Measurements from ENCODE around the gene NPEPL1.
"Not testable (repeated sequence)": the region's sequence is repeated elsewhere in the genome, so short reads cannot be mapped to it uniquely, and the experiment has no call there.

The NPEPL1 gene

GRCh38 chr20:58692579-58693225, at the start of gene NPEPL1:
TSS of gene NPEPL1 (plus strand) at chr20:58692800. CDS start at chr20:58692901, 101 bp downstream.
- peak; percentile 35 for DNase-seq (ENCODE audit: low spot score)

GRCh38 chr20:58642896-58643295, 49.7 kb upstream of the NPEPL1 start:
- DNase-seq (ENCODE audit: low spot score) = not testable (repeated sequence)

- no peak for DNase-seq (ENCODE audit: low spot score)
Measured at GRCh38 chr20:58645412-58645968, 47.1 kb upstream of the NPEPL1 start.

GRCh38 chr20:58646257-58646656, 46.3 kb upstream of the NPEPL1 start:
- no peak for DNase-seq (ENCODE audit: low spot score)

GRCh38 chr20:58646703-58647102, 45.9 kb upstream of the NPEPL1 start:
- DNase-seq (ENCODE audit: low spot score) = no peak

- no peak for DNase-seq (ENCODE audit: low spot score)
Measured at GRCh38 chr20:58647162-58647795, 45.3 kb upstream of the NPEPL1 start.

- no peak for DNase-seq (ENCODE audit: low spot score)
Measured at GRCh38 chr20:58647796-58648501, 44.7 kb upstream of the NPEPL1 start.

- DNase-seq (ENCODE audit: low spot score) = not testable (repeated sequence)
Measured at GRCh38 chr20:58648502-58648825, 44.1 kb upstream of the NPEPL1 start.

- no peak for DNase-seq (ENCODE audit: low spot score)
Measured at GRCh38 chr20:58649288-58650180, 43.1 kb upstream of the NPEPL1 start.

- DNase-seq (ENCODE audit: low spot score) = no peak
Measured at GRCh38 chr20:58650181-58650775, 42.3 kb upstream of the NPEPL1 start.

- peak; percentile 92 for DNase-seq (ENCODE audit: low spot score)
Measured at GRCh38 chr20:58650776-58651558, 41.6 kb upstream of the NPEPL1 start, which contains the start of gene STX16. TSS of gene STX16 (plus strand) at chr20:58651283. CDS start at chr20:58652007, 724 bp downstream.

- DNase-seq (ENCODE audit: low spot score) = peak; percentile 80
Measured at GRCh38 chr20:58651559-58651945, 41.0 kb upstream of the NPEPL1 start.

- DNase-seq (ENCODE audit: low spot score) = peak; percentile 60
Measured at GRCh38 chr20:58651946-58652605, 40.5 kb upstream of the NPEPL1 start.

- no peak for DNase-seq (ENCODE audit: low spot score)
Measured at GRCh38 chr20:58652606-58653294, 39.9 kb upstream of the NPEPL1 start.

- DNase-seq (ENCODE audit: low spot score) = no peak
Measured at GRCh38 chr20:58654337-58654736, 38.3 kb upstream of the NPEPL1 start.

GRCh38 chr20:58655328-58656107, 37.1 kb upstream of the NPEPL1 start:
- no peak for DNase-seq (ENCODE audit: low spot score)

GRCh38 chr20:58656831-58657230, 35.8 kb upstream of the NPEPL1 start:
- no peak for DNase-seq (ENCODE audit: low spot score)

GRCh38 chr20:58657262-58657661, 35.3 kb upstream of the NPEPL1 start:
- DNase-seq (ENCODE audit: low spot score) = no peak

- DNase-seq (ENCODE audit: low spot score) = no peak
Measured at GRCh38 chr20:58657986-58658385, 34.6 kb upstream of the NPEPL1 start.
